Measurements from ENCODE around the gene HNRNPA0.
"Not testable (repeated sequence)": the region's sequence is repeated elsewhere in the genome, so short reads cannot be mapped to it uniquely, and the experiment has no call there.

Gene HNRNPA0

GRCh38 chr5:137792303-137792702, 38.1 kb upstream of the HNRNPA0 start:
- in situ Hi-C loops (cut with HindIII; ENCODE audit: low pct_ligation_motif_present, low sequenced_read_pairs) = no loop called here

GRCh38 chr5:137791799-137792198, 37.6 kb upstream of the HNRNPA0 start:
- no peaks in the 10 kb centered on the region for H3K36me3 ChIP-seq (replicated peaks)
- no peak overlapping the region for H3K27ac ChIP-seq
- TF ChIP-seq, protein P1, sequence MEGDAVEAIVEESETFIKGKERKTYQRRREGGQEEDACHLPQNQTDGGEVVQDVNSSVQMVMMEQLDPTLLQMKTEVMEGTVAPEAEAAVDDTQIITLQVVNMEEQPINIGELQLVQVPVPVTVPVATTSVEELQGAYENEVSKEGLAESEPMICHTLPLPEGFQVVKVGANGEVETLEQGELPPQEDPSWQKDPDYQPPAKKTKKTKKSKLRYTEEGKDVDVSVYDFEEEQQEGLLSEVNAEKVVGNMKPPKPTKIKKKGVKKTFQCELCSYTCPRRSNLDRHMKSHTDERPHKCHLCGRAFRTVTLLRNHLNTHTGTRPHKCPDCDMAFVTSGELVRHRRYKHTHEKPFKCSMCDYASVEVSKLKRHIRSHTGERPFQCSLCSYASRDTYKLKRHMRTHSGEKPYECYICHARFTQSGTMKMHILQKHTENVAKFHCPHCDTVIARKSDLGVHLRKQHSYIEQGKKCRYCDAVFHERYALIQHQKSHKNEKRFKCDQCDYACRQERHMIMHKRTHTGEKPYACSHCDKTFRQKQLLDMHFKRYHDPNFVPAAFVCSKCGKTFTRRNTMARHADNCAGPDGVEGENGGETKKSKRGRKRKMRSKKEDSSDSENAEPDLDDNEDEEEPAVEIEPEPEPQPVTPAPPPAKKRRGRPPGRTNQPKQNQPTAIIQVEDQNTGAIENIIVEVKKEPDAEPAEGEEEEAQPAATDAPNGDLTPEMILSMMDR (IDR thresholded peaks at IDR 0.05; ENCODE audit: low read depth, low read length, missing control alignments) = no peak
- no peaks in the 10 kb centered on the region for H3K27me3 ChIP-seq (replicated peaks)
- no peak for DNase-seq
- H3K4me3 ChIP-seq (ENCODE audit: low read depth, low read length) = no peak overlapping the region
- in situ Hi-C loops (cut with HindIII; ENCODE audit: low pct_ligation_motif_present, low sequenced_read_pairs) = no loop called here

More at GRCh38 chr5:137792303-137792702, 38.1 kb upstream of the HNRNPA0 start:
- no peaks in the 10 kb centered on the region for H3K36me3 ChIP-seq (replicated peaks)
- H3K4me3 ChIP-seq (ENCODE audit: low read depth, low read length) = no peak overlapping the region
- no peak overlapping the region for H3K27ac ChIP-seq
- TF ChIP-seq, protein P1 (IDR thresholded peaks at IDR 0.05; ENCODE audit: low read depth, low read length, missing control alignments) = no peak
- no peaks in the 10 kb centered on the region for H3K27me3 ChIP-seq (replicated peaks)
- DNase-seq = no peak

- in situ Hi-C loops (cut with HindIII; ENCODE audit: low pct_ligation_motif_present, low sequenced_read_pairs) = no loop called here
- no peak for DNase-seq
- Histone ChIP-seq H3K4me3 (ENCODE audit: low read depth, low read length) (no peak overlapping the region), H3K27me3 (replicated peaks) (no peaks in the 10 kb centered on the region), H3K36me3 (replicated peaks) (no peaks in the 10 kb centered on the region), H3K27ac (no peak overlapping the region)
- TF ChIP-seq, protein P1 (IDR thresholded peaks at IDR 0.05; ENCODE audit: low read depth, low read length, missing control alignments) = no peak
Measured at GRCh38 chr5:137791387-137791786, 37.2 kb upstream of the HNRNPA0 start.

DNA sequence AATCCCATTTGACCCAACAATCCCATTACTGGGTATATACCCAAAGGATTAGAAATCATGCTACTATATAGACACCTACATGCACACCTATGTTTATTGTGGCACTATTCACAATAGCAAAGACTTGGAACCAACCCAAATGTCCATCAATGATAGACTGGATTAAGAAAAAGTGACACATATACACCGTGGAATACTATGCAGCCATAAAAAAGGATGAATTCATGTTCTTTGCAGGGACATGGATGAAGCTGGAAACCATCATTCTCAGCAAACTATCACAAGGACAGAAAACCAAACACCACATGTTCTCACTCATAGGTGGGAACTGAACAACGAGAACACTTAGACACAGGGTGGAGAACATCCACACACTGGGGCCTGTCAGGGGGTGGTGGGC, 34.4 kb upstream of the HNRNPA0 start:
- H3K36me3 ChIP-seq (replicated peaks); H3K4me3 ChIP-seq (ENCODE audit: low read depth, low read length); in situ Hi-C loops (cut with HindIII; ENCODE audit: low pct_ligation_motif_present, low sequenced_read_pairs); H3K27me3 ChIP-seq (replicated peaks); H3K27ac ChIP-seq; DNase-seq: not testable (repeated sequence)

GRCh38 chr5:137782984-137783536, 28.9 kb upstream of the HNRNPA0 start:
- DNase-seq = no peak
- in situ Hi-C loops (cut with HindIII; ENCODE audit: low pct_ligation_motif_present, low sequenced_read_pairs) = no loop called here
- no peaks in the 10 kb centered on the region for H3K36me3 ChIP-seq (replicated peaks)
- H3K27me3 ChIP-seq (replicated peaks) = no peaks in the 10 kb centered on the region
- no peak overlapping the region for H3K4me3 ChIP-seq (ENCODE audit: low read depth, low read length)
- H3K27ac ChIP-seq = no peak overlapping the region
- TF ChIP-seq, protein P1 (IDR thresholded peaks at IDR 0.05; ENCODE audit: low read depth, low read length, missing control alignments) = no peak

- Histone ChIP-seq H3K27me3 (replicated peaks) (no peaks in the 10 kb centered on the region), H3K4me3 (ENCODE audit: low read depth, low read length) (no peak overlapping the region), H3K27ac (no peak overlapping the region), H3K36me3 (replicated peaks) (no peaks in the 10 kb centered on the region)
- in situ Hi-C loops (cut with HindIII; ENCODE audit: low pct_ligation_motif_present, low sequenced_read_pairs) = no loop called here
- DNase-seq = no peak
- TF ChIP-seq, protein P1 (IDR thresholded peaks at IDR 0.05; ENCODE audit: low read depth, low read length, missing control alignments) = no peak
Measured at GRCh38 chr5:137782055-137782454, 27.9 kb upstream of the HNRNPA0 start.

Data from brain microvascular endothelial cell (primary cell).